Astrocyte of the cerebellum (primary cell): Measurements from ENCODE around the gene GK.

ENCODE experiments used
- DNase-seq: peaks from one replicate; pipeline ENCODE4 v3.0.0-alpha.2; 2011; ENCODE audit warnings: low read depth
- H3K4me3 ChIP-seq: 2 replicates; pipeline ENCODE4 v1.5.1; 2011; ENCODE audit warnings: mild to moderate bottlenecking, low read depth, low read length, moderate library complexity
- in situ Hi-C: cut with HindIII; loops from 2 replicates; pipeline ENCODE4 v1.10.0; 2017; ENCODE audit warnings: low sequenced_read_pairs
- TF ChIP-seq, protein P1 (sequence below): IDR thresholded peaks from 2 replicates; pipeline ENCODE4 v1.5.1; 2012; ENCODE audit warnings: low read length, low read depth, moderate library complexity, mild to moderate bottlenecking; ENCODE audit errors: missing control alignments

Gene GK

DNA sequence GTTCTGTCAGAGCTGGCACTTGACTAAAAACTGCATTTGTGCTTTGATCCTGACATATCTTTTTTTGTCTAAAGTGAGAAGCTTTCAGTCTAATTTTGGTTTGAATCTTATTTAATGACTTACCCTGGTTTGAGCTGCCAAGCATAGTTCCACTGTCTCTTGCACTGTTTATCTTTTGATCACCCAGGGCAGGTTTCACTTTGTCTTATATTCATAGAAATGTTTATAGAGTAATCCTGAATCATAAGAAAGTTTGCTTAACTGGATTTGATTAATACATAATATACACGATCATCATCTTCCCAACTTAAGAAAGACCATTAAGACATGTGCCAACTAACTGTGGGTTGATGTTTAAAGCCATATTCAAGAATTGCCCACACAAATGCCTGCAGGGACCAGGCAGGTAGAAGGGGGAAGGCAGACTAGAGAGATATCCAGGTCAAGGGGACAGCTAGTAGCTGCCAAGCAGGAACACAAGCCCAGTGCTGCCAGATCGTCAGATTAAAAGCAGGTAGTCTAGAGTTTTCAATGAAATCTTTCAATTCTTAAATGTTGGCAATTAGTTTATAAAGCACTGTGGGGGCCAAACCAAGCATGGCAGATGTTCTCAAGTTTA lies 1.9 kb downstream of the GK start:
- in situ Hi-C loops: no loop called here
- no peak for DNase-seq
- no peak overlapping the region for H3K4me3 ChIP-seq
- TF ChIP-seq, protein P1, sequence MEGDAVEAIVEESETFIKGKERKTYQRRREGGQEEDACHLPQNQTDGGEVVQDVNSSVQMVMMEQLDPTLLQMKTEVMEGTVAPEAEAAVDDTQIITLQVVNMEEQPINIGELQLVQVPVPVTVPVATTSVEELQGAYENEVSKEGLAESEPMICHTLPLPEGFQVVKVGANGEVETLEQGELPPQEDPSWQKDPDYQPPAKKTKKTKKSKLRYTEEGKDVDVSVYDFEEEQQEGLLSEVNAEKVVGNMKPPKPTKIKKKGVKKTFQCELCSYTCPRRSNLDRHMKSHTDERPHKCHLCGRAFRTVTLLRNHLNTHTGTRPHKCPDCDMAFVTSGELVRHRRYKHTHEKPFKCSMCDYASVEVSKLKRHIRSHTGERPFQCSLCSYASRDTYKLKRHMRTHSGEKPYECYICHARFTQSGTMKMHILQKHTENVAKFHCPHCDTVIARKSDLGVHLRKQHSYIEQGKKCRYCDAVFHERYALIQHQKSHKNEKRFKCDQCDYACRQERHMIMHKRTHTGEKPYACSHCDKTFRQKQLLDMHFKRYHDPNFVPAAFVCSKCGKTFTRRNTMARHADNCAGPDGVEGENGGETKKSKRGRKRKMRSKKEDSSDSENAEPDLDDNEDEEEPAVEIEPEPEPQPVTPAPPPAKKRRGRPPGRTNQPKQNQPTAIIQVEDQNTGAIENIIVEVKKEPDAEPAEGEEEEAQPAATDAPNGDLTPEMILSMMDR: no peak

DNA sequence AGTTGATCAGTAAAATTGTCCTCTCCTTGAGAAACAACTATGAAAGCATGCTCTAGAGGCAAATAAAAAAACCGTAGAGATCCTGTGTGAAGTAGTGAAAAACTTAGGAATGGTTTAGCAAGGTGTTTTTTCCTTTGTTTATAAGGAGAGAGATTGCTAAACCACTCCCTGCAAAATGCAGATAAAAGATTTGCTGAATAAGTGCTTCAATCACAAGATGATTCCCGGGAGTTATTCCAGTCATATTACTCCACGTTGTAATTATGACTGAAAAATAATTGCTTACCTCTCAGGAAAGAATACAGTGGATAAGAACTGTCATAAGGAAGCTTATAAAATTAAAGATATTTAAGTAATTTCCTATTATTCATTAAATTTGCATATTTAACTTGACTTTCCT lies 2.8 kb downstream of the GK start:
- no peak for DNase-seq
- TF ChIP-seq, protein P1: no peak
- in situ Hi-C loops: no loop called here
- H3K4me3 ChIP-seq: no peak overlapping the region

DNA sequence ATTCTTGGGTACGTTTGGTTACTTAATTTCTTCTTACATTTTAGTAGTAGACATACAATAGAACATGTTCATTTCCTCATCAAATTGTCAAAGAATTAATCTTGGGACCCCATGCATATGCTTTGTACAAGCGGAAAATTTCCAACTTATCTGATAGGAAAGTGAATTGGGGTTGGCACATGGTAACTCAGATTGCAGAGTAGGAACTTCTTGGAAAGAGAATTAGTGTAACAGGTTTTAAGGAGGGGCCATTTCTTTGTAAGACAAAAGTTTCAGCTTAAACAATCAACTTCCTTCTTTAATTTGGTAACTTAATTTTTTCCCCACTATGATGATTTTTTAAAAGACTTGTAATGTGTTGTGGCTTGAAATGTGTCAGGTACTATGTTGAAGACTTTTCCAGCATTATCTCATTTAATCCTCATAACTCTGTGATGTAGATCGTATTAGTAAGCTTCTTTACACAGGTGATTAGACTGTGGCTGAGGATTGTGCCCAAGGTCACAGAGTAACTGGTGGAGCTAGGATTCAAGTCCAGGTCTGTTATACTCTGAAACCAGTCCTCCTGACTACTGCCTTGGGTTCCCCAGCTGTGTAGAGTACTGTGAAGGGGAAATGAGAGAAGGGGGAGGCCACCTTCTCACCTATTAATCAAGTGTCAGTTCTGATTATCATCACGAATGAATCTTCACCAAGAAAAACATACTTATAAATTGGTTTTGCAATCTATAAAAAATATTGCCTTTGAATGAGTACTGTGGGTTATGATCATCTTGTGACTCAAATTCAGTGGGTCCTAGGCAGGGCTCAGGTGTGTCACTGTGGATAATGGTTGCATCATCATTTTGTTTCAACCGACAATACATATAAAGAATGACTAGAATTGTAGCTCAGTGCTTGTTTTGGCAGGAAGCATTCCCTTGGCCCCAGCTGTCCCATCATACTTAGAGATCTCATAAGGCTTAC lies 4.3 kb downstream of the GK start:
- no peak for DNase-seq
- in situ Hi-C loops: no loop called here
- H3K4me3 ChIP-seq: no peak overlapping the region
- TF ChIP-seq, protein P1: no peak

DNA sequence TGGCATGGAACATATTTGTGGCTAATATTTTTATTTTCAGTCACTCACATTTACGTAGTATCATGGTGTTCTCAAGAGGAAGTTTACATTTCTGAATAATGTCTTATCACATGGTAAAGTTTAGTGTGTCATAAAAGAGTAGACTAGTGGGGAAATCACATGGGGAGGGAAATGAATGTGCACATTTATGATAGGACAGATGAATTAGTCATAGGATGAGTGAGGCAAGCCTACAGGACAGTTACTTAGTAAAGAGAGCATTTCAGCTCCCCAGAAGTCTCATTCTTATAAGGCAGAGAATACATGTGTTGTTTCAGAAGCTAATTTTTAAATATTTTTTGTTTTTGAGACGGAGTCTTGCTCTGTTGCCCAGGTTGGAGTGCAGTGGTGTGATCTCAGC lies 6.2 kb downstream of the GK start:
- in situ Hi-C loops: no loop called here

DNA sequence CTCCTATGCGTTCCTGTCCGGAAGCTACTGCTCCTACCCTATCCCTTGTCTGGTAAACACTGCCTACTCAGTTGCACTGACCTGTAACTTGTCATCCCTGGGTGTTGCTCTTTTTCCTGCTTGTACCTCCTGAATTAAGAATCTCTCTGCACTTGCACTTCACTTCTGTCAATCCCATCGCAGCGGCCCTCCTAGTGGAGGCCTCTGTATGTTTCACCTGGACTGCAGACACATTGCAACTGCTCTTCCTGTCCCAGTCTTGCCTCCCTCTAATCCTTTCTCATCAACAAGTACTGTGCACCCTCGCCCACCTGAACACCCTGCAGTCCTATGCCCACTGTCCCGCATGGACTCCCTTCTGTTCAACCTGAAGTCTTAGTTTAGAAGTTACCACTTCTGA lies 8.0 kb downstream of the GK start:
- in situ Hi-C loops: no loop called here
- no peak for DNase-seq
- H3K4me3 ChIP-seq: no peak overlapping the region
- TF ChIP-seq, protein P1: no peak

More for the DNA sequence above, 6.2 kb downstream of the GK start:
- peak; percentile 6 for DNase-seq
- no peak overlapping the region for H3K4me3 ChIP-seq
- TF ChIP-seq, protein P1: no peak

DNA sequence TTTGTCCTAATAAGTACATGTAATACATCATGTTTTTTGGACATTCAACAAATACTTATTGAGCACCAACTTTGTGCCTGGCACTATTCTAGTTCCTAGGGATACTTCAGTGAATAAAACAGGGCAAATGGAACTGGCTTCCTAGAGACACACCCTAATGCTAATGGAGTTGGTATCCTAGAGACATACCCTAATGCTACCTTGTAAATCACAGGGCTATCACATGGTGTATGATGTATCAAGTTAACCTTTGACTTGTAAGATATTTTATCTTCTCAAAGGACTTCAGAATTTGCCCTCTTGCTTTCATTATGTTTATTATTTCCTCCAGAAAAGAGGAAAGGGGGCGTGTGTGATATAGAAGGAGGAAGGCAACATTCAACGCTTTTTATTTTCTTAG lies 10.1 kb downstream of the GK start:
- no peak for DNase-seq
- no peak overlapping the region for H3K4me3 ChIP-seq
- TF ChIP-seq, protein P1: no peak
- in situ Hi-C loops: no loop called here
